ENCODE results near the gene CX3CR1. TPM values are rescaled to one million over a fixed set of nuclear protein-coding genes. Genes with fewer than 3 reads are reported as not detected.
A peak's percentile ranks its signal among the peaks of the same experiment; 100 is the strongest.

CX3CR1 gene
- total RNA-seq, 4 donors from 2014 or later, result 0.32 TPM; not detected in 3

DNA sequence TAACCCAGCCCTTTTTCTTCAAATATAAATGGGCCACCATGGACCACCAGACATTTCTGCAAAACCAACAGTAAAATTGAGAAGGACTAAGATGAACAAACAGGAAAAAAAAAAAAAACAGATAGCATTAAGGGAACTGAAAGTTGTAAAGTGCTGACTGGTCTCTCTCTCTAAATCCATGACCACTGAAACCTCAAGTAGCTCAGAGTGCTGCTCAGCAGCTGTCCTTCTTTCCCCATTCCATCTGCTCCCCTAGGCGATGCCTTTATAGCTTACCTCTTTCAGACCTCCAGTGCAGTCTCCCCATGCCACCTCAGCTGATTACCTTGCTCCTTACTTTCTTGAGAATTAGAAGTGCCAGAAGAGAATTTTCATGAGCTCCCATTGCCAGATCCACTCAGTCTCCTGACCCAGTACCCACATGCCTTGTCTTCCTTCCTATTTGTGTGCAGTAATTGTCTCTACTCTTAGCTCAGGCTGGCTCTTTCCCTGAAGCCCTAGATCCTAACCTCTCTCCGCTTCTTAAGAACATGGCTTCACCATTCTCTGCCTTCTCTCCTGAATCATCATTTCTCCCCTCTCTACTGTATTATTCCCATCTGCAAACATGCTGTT lies 63.6 kb downstream of the CX3CR1 start:
- DNase-seq, result peak; percentile 21
- WGBS, 2 donors (ENCODE audit: low coverage in 1 of 2), result 79 to 83% methylated on average over 2 of the region's 2 CpGs
- Histone ChIP-seq H3K36me3 (no peaks in the 10 kb centered on the region), H3K4me1 (no peaks in the 10 kb centered on the region), H3K27me3 (no peaks in the 10 kb centered on the region), H3K4me3 (no peak overlapping the region), H3K27ac (no peak overlapping the region), H3K9me3 (no peaks in the 10 kb centered on the region)
- intact Hi-C loops (cut with DNase I; ENCODE audit: low total_unique reads) (no loop called here), in situ Hi-C loops (cut with MboI; ENCODE audit: low pct_ligation_motif_present in 1 of 4, low pct_unique_long_range_greater_than_20kb in 1 of 4, low sequenced_read_pairs in 3 of 4) (loop anchor here in 1 of 4 donors (25.0 kb wide), 1 partner anchor 171 kb away; the partner anchor contains the start of gene SLC25A38)
- TF ChIP-seq CTCF (IDR thresholded peaks at IDR 0.05) (no peak), EP300 (IDR thresholded peaks at IDR 0.05; ENCODE audit: low read depth) (no peak), POLR2A (IDR thresholded peaks at IDR 0.05) (no peak), POLR2AphosphoS5 (IDR thresholded peaks at IDR 0.05) (no peak)

DNA sequence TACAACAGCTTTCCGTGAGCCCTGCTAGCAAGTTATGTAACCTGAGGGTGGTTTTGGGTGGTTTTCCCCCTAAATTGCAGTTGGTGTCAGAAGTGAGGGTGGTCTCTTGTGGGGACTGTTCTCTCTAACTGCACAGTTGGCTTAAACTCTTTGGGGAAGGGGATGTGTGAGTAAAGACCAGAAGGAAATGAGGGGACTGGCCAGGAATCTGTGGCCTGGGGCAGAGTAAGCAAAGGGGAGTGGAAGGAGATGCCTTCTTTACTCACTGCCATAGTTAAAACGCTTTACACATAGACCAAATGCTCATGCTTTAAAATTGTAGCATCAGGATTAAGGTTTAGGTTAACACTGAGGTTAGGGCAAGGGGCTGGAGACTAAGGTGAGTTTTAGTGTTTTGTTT lies 66.2 kb downstream of the CX3CR1 start:
- peaks cover 0 to under 1% (median 0%) of the 10 kb centered on the region in 4 donors for H3K4me1 ChIP-seq
- in situ Hi-C loops (cut with MboI; ENCODE audit: low pct_ligation_motif_present in 1 of 4, low pct_unique_long_range_greater_than_20kb in 1 of 4, low sequenced_read_pairs in 3 of 4) (loop anchor here in 1 of 4 donors (25.0 kb wide), 1 partner anchor 174 kb away; the partner anchor contains the start of gene SLC25A38), intact Hi-C loops (cut with DNase I; ENCODE audit: low total_unique reads) (no loop called here)
- TF ChIP-seq POLR2AphosphoS5 (IDR thresholded peaks at IDR 0.05), result no peak
- TF ChIP-seq EP300 (IDR thresholded peaks at IDR 0.05; ENCODE audit: low read depth), result no peak
- no peak for TF ChIP-seq POLR2A (IDR thresholded peaks at IDR 0.05)
- TF ChIP-seq CTCF (IDR thresholded peaks at IDR 0.05), result no peak
- H3K4me3 ChIP-seq, result no peak overlapping the region
- H3K27me3 ChIP-seq, result no peaks in the 10 kb centered on the region
- no peak overlapping the region for H3K27ac ChIP-seq
- DNase-seq, result no peak
- no peaks in the 10 kb centered on the region for H3K9me3 ChIP-seq
- H3K36me3 ChIP-seq, result no peaks in the 10 kb centered on the region
- WGBS, 2 donors (ENCODE audit: low coverage in 1 of 2), result 78 to 87% methylated on average over 2 of the region's 2 CpGs

Other genes with a start within 250 kb of the CX3CR1 start
- 1 to 10 TPM in 1 of 4 donors, under 1 TPM in 3; 0.27 to 1.9 (median 0.36) TPM for gene SCN11A, start 228.1 kb downstream of the CX3CR1 start, total RNA-seq
- 10 to 100 TPM; 31.0 to 47.6 (median 36.2) TPM for gene WDR48, start 228.0 kb downstream of the CX3CR1 start, total RNA-seq
- gene GORASP1, start 172.4 kb downstream of the CX3CR1 start, total RNA-seq, result 100 to 1,000 TPM in 1 of 4 donors, 10 to 100 TPM in 3; 86.8 to 135 (median 96.3) TPM
- gene TTC21A, start 172.4 kb downstream of the CX3CR1 start, total RNA-seq, result 100 to 1,000 TPM in 1 of 4 donors, 10 to 100 TPM in 2, 1 to 10 TPM in 1; 6.8 to 101 (median 30.3) TPM
- gene CSRNP1, start 126.4 kb downstream of the CX3CR1 start, total RNA-seq, result 100 to 1,000 TPM in 1 of 4 donors, 10 to 100 TPM in 3; 10.9 to 112 (median 38.4) TPM
- 1 to 10 TPM in 1 of 4 donors, under 1 TPM in 1, not detected in 2; 0.40 to 6.0 TPM for gene XIRP1, start 87.4 kb downstream of the CX3CR1 start, total RNA-seq
- not detected for gene CCR8, start 49.7 kb upstream of the CX3CR1 start, total RNA-seq
- 10 to 100 TPM; 10.5 to 61.7 (median 40.4) TPM for gene SLC25A38, start 103.3 kb upstream of the CX3CR1 start, total RNA-seq
- gene RPSA, start 126.7 kb upstream of the CX3CR1 start, total RNA-seq, result 1,000 to 10,000 TPM in 1 of 4 donors, 100 to 1,000 TPM in 3; 460 to 1,003 (median 843) TPM
- gene MOBP, start 187.6 kb upstream of the CX3CR1 start, total RNA-seq, result 1 to 10 TPM in 2 of 4 donors, under 1 TPM in 1, not detected in 1; 0.27 to 5.2 (median 1.3) TPM